ENCODE measurements around the gene CYFIP2. TPM values are rescaled to one million over a fixed set of nuclear protein-coding genes. Genes with fewer than 3 reads are reported as not detected.

Gene CYFIP2
- total and polyA plus RNA-seq, 2 of the 13 experiments (the other 11 are each of a cell fraction or from before 2014, with no cell fraction given): 22.6 to 30.3 TPM

DNA sequence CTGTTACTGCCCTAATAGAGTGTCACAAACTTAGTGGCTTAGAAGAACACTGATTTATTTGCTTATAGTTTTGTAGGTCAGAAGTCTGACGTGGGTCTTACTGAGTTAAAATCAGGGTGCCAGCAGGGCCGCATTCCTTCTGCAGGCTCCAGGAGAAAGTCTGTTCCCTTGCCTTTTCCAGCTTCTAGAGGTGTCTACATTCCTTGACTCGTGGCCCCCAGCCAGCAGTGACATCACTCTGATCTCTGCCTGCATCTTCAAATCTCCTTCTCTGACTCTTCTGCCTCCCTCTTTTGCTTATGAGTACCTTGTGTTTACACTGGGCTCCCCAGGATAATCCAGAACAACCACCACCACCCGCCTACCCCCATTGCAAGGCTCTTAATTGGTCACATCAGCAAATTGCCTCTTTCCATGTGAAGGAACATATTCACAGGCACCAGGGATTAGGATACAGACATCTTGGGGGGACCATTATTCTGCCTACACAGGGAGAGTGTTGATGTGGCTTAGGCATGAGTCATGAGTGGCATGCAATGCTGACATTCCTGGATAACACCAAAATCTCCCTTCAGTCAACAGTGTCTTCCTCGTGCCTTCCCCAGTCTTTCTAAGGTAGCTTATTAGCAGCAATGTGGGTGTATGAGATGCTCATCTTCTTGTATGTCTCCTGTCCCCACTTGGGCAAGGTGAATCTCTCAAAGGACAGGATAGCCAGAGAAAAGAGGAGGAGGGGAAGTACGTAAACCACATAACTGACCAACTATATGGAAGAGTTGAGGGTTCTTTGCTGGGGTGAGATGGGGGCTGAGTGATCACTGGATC, 24.4 kb downstream of the CYFIP2 start (continued):
- TF ChIP-seq, protein P1, sequence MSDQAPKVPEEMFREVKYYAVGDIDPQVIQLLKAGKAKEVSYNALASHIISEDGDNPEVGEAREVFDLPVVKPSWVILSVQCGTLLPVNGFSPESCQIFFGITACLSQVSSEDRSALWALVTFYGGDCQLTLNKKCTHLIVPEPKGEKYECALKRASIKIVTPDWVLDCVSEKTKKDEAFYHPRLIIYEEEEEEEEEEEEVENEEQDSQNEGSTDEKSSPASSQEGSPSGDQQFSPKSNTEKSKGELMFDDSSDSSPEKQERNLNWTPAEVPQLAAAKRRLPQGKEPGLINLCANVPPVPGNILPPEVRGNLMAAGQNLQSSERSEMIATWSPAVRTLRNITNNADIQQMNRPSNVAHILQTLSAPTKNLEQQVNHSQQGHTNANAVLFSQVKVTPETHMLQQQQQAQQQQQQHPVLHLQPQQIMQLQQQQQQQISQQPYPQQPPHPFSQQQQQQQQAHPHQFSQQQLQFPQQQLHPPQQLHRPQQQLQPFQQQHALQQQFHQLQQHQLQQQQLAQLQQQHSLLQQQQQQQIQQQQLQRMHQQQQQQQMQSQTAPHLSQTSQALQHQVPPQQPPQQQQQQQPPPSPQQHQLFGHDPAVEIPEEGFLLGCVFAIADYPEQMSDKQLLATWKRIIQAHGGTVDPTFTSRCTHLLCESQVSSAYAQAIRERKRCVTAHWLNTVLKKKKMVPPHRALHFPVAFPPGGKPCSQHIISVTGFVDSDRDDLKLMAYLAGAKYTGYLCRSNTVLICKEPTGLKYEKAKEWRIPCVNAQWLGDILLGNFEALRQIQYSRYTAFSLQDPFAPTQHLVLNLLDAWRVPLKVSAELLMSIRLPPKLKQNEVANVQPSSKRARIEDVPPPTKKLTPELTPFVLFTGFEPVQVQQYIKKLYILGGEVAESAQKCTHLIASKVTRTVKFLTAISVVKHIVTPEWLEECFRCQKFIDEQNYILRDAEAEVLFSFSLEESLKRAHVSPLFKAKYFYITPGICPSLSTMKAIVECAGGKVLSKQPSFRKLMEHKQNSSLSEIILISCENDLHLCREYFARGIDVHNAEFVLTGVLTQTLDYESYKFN (CRISPR knock-in tag; conservative IDR thresholded peaks at IDR 0.05): no peak
- 0 out of 2 replicates have a peak, but pooled peaks have one; percentile 23 for TF ChIP-seq RFX5 (IDR thresholded peaks at IDR 0.05; ENCODE audit: low read depth, low read length)
- TF ChIP-seq MAF1 (CRISPR knock-in tag; IDR thresholded peaks at IDR 0.05; ENCODE audit: borderline replicate concordance): no peak
- no peak for TF ChIP-seq HES4 (CRISPR knock-in tag; IDR thresholded peaks at IDR 0.05; ENCODE audit: borderline replicate concordance)
- peak; percentile 72 for TF ChIP-seq MAFF (IDR thresholded peaks at IDR 0.05; ENCODE audit: low read depth, low read length)
- TF ChIP-seq, protein P2, sequence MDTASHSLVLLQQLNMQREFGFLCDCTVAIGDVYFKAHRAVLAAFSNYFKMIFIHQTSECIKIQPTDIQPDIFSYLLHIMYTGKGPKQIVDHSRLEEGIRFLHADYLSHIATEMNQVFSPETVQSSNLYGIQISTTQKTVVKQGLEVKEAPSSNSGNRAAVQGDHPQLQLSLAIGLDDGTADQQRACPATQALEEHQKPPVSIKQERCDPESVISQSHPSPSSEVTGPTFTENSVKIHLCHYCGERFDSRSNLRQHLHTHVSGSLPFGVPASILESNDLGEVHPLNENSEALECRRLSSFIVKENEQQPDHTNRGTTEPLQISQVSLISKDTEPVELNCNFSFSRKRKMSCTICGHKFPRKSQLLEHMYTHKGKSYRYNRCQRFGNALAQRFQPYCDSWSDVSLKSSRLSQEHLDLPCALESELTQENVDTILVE (CRISPR knock-in tag; IDR thresholded peaks at IDR 0.05): no peak
- TF ChIP-seq RXRB (CRISPR knock-in tag; IDR thresholded peaks at IDR 0.05; ENCODE audit: borderline replicate concordance): 0 out of 2 replicates have a peak, but pooled peaks have one; percentile 19
- TF ChIP-seq SOX5 (CRISPR knock-in tag; IDR thresholded peaks at IDR 0.05; ENCODE audit: borderline replicate concordance): 0 out of 2 replicates have a peak, but pooled peaks have one; percentile 33
- peak; percentile 48; the same call in 1 of the 2 replicates for TF ChIP-seq SAP130 (CRISPR knock-in tag; IDR thresholded peaks at IDR 0.05; ENCODE audit: low read depth)
- TF ChIP-seq, protein P3, sequence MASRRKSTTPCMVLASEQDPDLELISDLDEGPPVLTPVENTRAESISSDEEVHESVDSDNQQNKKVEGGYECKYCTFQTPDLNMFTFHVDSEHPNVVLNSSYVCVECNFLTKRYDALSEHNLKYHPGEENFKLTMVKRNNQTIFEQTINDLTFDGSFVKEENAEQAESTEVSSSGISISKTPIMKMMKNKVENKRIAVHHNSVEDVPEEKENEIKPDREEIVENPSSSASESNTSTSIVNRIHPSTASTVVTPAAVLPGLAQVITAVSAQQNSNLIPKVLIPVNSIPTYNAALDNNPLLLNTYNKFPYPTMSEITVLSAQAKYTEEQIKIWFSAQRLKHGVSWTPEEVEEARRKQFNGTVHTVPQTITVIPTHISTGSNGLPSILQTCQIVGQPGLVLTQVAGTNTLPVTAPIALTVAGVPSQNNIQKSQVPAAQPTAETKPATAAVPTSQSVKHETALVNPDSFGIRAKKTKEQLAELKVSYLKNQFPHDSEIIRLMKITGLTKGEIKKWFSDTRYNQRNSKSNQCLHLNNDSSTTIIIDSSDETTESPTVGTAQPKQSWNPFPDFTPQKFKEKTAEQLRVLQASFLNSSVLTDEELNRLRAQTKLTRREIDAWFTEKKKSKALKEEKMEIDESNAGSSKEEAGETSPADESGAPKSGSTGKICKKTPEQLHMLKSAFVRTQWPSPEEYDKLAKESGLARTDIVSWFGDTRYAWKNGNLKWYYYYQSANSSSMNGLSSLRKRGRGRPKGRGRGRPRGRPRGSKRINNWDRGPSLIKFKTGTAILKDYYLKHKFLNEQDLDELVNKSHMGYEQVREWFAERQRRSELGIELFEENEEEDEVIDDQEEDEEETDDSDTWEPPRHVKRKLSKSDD (CRISPR knock-in tag; IDR thresholded peaks at IDR 0.05; ENCODE audit: low read depth): no peak
- 0 out of 2 replicates have a peak, but pooled peaks have one; percentile 20 for TF ChIP-seq JUND (CRISPR knock-in tag; IDR thresholded peaks at IDR 0.05)
- TF ChIP-seq TBX3 (IDR thresholded peaks at IDR 0.05; ENCODE audit: borderline replicate concordance): peak; percentile 44; the same call in 1 of the 2 replicates
- TF ChIP-seq HMGA1 (CRISPR knock-in tag; conservative IDR thresholded peaks at IDR 0.05): no peak
- TF ChIP-seq, protein P4, sequence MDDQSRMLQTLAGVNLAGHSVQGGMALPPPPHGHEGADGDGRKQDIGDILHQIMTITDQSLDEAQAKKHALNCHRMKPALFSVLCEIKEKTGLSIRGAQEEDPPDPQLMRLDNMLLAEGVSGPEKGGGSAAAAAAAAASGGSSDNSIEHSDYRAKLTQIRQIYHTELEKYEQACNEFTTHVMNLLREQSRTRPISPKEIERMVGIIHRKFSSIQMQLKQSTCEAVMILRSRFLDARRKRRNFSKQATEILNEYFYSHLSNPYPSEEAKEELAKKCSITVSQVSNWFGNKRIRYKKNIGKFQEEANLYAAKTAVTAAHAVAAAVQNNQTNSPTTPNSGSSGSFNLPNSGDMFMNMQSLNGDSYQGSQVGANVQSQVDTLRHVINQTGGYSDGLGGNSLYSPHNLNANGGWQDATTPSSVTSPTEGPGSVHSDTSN (CRISPR knock-in tag; IDR thresholded peaks at IDR 0.05; ENCODE audit: borderline replicate concordance): no peak
- TF ChIP-seq, protein P5, sequence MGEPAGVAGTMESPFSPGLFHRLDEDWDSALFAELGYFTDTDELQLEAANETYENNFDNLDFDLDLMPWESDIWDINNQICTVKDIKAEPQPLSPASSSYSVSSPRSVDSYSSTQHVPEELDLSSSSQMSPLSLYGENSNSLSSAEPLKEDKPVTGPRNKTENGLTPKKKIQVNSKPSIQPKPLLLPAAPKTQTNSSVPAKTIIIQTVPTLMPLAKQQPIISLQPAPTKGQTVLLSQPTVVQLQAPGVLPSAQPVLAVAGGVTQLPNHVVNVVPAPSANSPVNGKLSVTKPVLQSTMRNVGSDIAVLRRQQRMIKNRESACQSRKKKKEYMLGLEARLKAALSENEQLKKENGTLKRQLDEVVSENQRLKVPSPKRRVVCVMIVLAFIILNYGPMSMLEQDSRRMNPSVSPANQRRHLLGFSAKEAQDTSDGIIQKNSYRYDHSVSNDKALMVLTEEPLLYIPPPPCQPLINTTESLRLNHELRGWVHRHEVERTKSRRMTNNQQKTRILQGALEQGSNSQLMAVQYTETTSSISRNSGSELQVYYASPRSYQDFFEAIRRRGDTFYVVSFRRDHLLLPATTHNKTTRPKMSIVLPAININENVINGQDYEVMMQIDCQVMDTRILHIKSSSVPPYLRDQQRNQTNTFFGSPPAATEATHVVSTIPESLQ (CRISPR knock-in tag; conservative IDR thresholded peaks at IDR 0.05): no peak
- TF ChIP-seq EP300 (IDR thresholded peaks at IDR 0.05; ENCODE audit: low read depth in 2 of 2, low read length in 2 of 2): peak in 1 of 2 experiments; percentile 41; a peak in 1 of 4 replicates
- peak; percentile 34; the same call in 1 of the 2 replicates for TF ChIP-seq EP300 (CRISPR knock-in tag; IDR thresholded peaks at IDR 0.05; ENCODE audit: borderline replicate concordance)
